Measurements from ENCODE around the gene KIF26B.

Gene KIF26B

GRCh38 chr1:245678860-245679411 is 524.2 kb downstream of the KIF26B start:
- H3K4me3 ChIP-seq (ENCODE audit: low read length, poor library complexity, severe bottlenecking) = no peak overlapping the region
- H3K9ac ChIP-seq (ENCODE audit: low read depth, low read length, poor library complexity, severe bottlenecking) = no peak overlapping the region
- H3K4me2 ChIP-seq (ENCODE audit: low read depth, low read length, poor library complexity, severe bottlenecking) = no peak overlapping the region
- H3K4me1 ChIP-seq (ENCODE audit: insufficient read depth, low read length, poor library complexity, severe bottlenecking) = no peaks in the 10 kb centered on the region
- no peak for TF ChIP-seq CTCF (conservative IDR thresholded peaks at IDR 0.05; ENCODE audit: low read length)
- TF ChIP-seq EZH2phosphoT487 (IDR thresholded peaks at IDR 0.05; ENCODE audit: borderline replicate concordance) = no peak
- no peak overlapping the region for H2AFZ ChIP-seq (ENCODE audit: low read length)
- no peaks in the 10 kb centered on the region for H3K79me2 ChIP-seq (ENCODE audit: insufficient read depth, low read length)
- H3F3A ChIP-seq (ENCODE audit: low read depth) = no peaks in the 10 kb centered on the region
- H3K9me2 ChIP-seq (replicated peaks; ENCODE audit: low read depth, low read length) = no peaks in the 10 kb centered on the region
- H3K27me3 ChIP-seq (ENCODE audit: insufficient read depth, low read length, poor library complexity, severe bottlenecking) = no peaks in the 10 kb centered on the region
- no peaks in the 10 kb centered on the region for H3K36me3 ChIP-seq (ENCODE audit: insufficient read depth, low read length)
- H4K20me1 ChIP-seq (ENCODE audit: insufficient read depth, low read length, poor library complexity, severe bottlenecking) = no peaks in the 10 kb centered on the region
- no peaks in the 10 kb centered on the region for H3K9me3 ChIP-seq (ENCODE audit: insufficient read depth, low read depth, low read length)

GRCh38 chr1:245679821-245680780 is 525.3 kb downstream of the KIF26B start:
- Histone ChIP-seq H3K9me3 (ENCODE audit: insufficient read depth, low read depth, low read length) (no peaks in the 10 kb centered on the region), H3K4me1 (ENCODE audit: insufficient read depth, low read length, poor library complexity, severe bottlenecking) (no peaks in the 10 kb centered on the region), H3K27me3 (ENCODE audit: insufficient read depth, low read length, poor library complexity, severe bottlenecking) (no peaks in the 10 kb centered on the region), H3F3A (ENCODE audit: low read depth) (no peaks in the 10 kb centered on the region), H4K20me1 (ENCODE audit: insufficient read depth, low read length, poor library complexity, severe bottlenecking) (no peaks in the 10 kb centered on the region), H2AFZ (ENCODE audit: low read length) (no peak overlapping the region), H3K36me3 (ENCODE audit: insufficient read depth, low read length) (no peaks in the 10 kb centered on the region), H3K9me2 (replicated peaks; ENCODE audit: low read depth, low read length) (no peaks in the 10 kb centered on the region), H3K4me2 (ENCODE audit: low read depth, low read length, poor library complexity, severe bottlenecking) (no peak overlapping the region), H3K4me3 (ENCODE audit: low read length, poor library complexity, severe bottlenecking) (no peak overlapping the region), H3K9ac (ENCODE audit: low read depth, low read length, poor library complexity, severe bottlenecking) (no peak overlapping the region), H3K79me2 (ENCODE audit: insufficient read depth, low read length) (no peaks in the 10 kb centered on the region)
- TF ChIP-seq CTCF (conservative IDR thresholded peaks at IDR 0.05; ENCODE audit: low read length) (no peak), EZH2phosphoT487 (IDR thresholded peaks at IDR 0.05; ENCODE audit: borderline replicate concordance) (no peak)

- Histone ChIP-seq H3K9me3 (ENCODE audit: insufficient read depth, low read depth, low read length) (no peaks in the 10 kb centered on the region), H2AFZ (ENCODE audit: low read length) (no peak overlapping the region), H3K36me3 (ENCODE audit: insufficient read depth, low read length) (no peaks in the 10 kb centered on the region), H3K9me2 (replicated peaks; ENCODE audit: low read depth, low read length) (no peaks in the 10 kb centered on the region), H3K4me2 (ENCODE audit: low read depth, low read length, poor library complexity, severe bottlenecking) (no peak overlapping the region), H3K79me2 (ENCODE audit: insufficient read depth, low read length) (no peaks in the 10 kb centered on the region), H3K4me1 (ENCODE audit: insufficient read depth, low read length, poor library complexity, severe bottlenecking) (no peaks in the 10 kb centered on the region), H3K4me3 (ENCODE audit: low read length, poor library complexity, severe bottlenecking) (no peak overlapping the region), H4K20me1 (ENCODE audit: insufficient read depth, low read length, poor library complexity, severe bottlenecking) (no peaks in the 10 kb centered on the region), H3K27me3 (ENCODE audit: insufficient read depth, low read length, poor library complexity, severe bottlenecking) (no peaks in the 10 kb centered on the region), H3K9ac (ENCODE audit: low read depth, low read length, poor library complexity, severe bottlenecking) (no peak overlapping the region), H3F3A (ENCODE audit: low read depth) (no peaks in the 10 kb centered on the region)
- TF ChIP-seq CTCF (conservative IDR thresholded peaks at IDR 0.05; ENCODE audit: low read length) = no peak
- no peak for TF ChIP-seq EZH2phosphoT487 (IDR thresholded peaks at IDR 0.05; ENCODE audit: borderline replicate concordance)
Observed at GRCh38 chr1:245682638-245683628, 528.1 kb downstream of the KIF26B start.

All from Loucy (cell line).